Coronary artery (tissue), 2 donors: ENCODE measurements around the gene DDX54.

Source experiments
- DNase-seq: peaks from one replicate; pipeline ENCODE4 v3.0.0-alpha.2; 2017; ENCODE audit warnings: low spot score
- H3K27ac ChIP-seq, 2 donors: fragments of 200-600 bp; sonication (generic); one replicate each; pipeline ENCODE4 v1.5.1; 2016 to 2019
- H3K4me3 ChIP-seq: fragments of 200-600 bp; sonication (generic); 2 replicates; pipeline ENCODE4 v1.5.1; 2016; ENCODE audit warnings: mild to moderate bottlenecking, moderate library complexity
- CTCF ChIP-seq: fragments of 200-600 bp; sonication (generic); IDR thresholded peaks from one replicate; pipeline ENCODE4 v1.5.1; 2019; ENCODE audit warnings: antibody characterized with exemption

DDX54 gene

GRCh38 chr12:113231235-113232088 lies 46.2 kb upstream of the DDX54 start:
- no peak for DNase-seq
- Histone ChIP-seq H3K27ac (peak overlapping the region; percentile 79 to 89), H3K4me3 (no peak overlapping the region)
- TF ChIP-seq CTCF = no peak

- no peak overlapping the region for H3K4me3 ChIP-seq
- TF ChIP-seq CTCF = no peak
- DNase-seq = no peak
- peak overlapping the region; percentile 79 to 89 for H3K27ac ChIP-seq
Observed at GRCh38 chr12:113230315-113231234, 45.3 kb upstream of the DDX54 start.

- Histone ChIP-seq H3K4me3 (no peak overlapping the region), H3K27ac (peak overlapping the region; percentile 91 to 92)
- no peak for DNase-seq
- TF ChIP-seq CTCF = no peak
Observed at GRCh38 chr12:113228394-113229028, 43.2 kb upstream of the DDX54 start.

GRCh38 chr12:113227686-113228391 lies 42.6 kb upstream of the DDX54 start:
- no peak for DNase-seq
- H3K27ac ChIP-seq = peak overlapping the region; percentile 91 to 92
- no peak for TF ChIP-seq CTCF
- H3K4me3 ChIP-seq = peak overlapping the region; percentile 19

GRCh38 chr12:113226696-113227568 lies 41.7 kb upstream of the DDX54 start:
- Histone ChIP-seq H3K4me3 (peak overlapping the region; percentile 19), H3K27ac (peak overlapping the region; percentile 91 to 92)
- no peak for TF ChIP-seq CTCF
- DNase-seq = peak; percentile 89

- H3K27ac ChIP-seq = no peak overlapping the region
- DNase-seq = no peak
- no peak overlapping the region for H3K4me3 ChIP-seq
- no peak for TF ChIP-seq CTCF
Observed at GRCh38 chr12:113224955-113225354, 39.7 kb upstream of the DDX54 start.
